Measurements from ENCODE around the gene EZR. TPM values are rescaled to one million over a fixed set of nuclear protein-coding genes. Genes with fewer than 3 reads are reported as not detected.

EZR gene
- total RNA-seq, 1 donor from 2014 or later: 489 TPM

GRCh38 chr6:158739673-158740072 is 79.5 kb downstream of the EZR start:
- Mint-ChIP-seq H3K27me3 (no peaks in the 10 kb centered on the region), H3K27ac (no peak overlapping the region), H3K9me3 (peaks cover 9% of the 10 kb centered on the region), H3K36me3 (ENCODE audit: low read depth) (no peaks in the 10 kb centered on the region), H3K4me1 (no peaks in the 10 kb centered on the region), H3K4me3 (no peak overlapping the region)
- ChIA-PET POLR2A (interaction anchor here (0.6 to 0.7 kb wide), 2 partner anchors 17 to 130 kb away, joined by 3 to 5 read pairs; no protein-coding TSS in a partner anchor), CTCF (no interaction called here)
- no peak for DNase-seq
- no peak for TF ChIP-seq CTCF (IDR thresholded peaks at IDR 0.05)
- intact Hi-C loops (cut with micrococcal nuclease): no loop called here
- no peak for ATAC-seq (ENCODE audit: low read depth)

GRCh38 chr6:158737710-158738615 is 81.2 kb downstream of the EZR start:
- no peak for DNase-seq
- Mint-ChIP-seq H3K9me3 (peaks cover 15% of the 10 kb centered on the region), H3K4me1 (no peaks in the 10 kb centered on the region), H3K4me3 (no peak overlapping the region), H3K36me3 (ENCODE audit: low read depth) (peaks cover 2% of the 10 kb centered on the region), H3K27ac (no peak overlapping the region), H3K27me3 (no peaks in the 10 kb centered on the region)
- ChIA-PET POLR2A (interaction anchor here (0.6 kb wide), 1 partner anchor 15 kb away, joined by 7 read pairs; no protein-coding TSS in a partner anchor), CTCF (no interaction called here)
- no peak for TF ChIP-seq CTCF (IDR thresholded peaks at IDR 0.05)
- ATAC-seq (ENCODE audit: low read depth): no peak
- intact Hi-C loops (cut with micrococcal nuclease): no loop called here

GRCh38 chr6:158737082-158737709 is 82.0 kb downstream of the EZR start:
- Mint-ChIP-seq H3K36me3 (ENCODE audit: low read depth) (peaks cover 2% of the 10 kb centered on the region), H3K9me3 (peaks cover 15% of the 10 kb centered on the region), H3K4me3 (no peak overlapping the region), H3K4me1 (no peaks in the 10 kb centered on the region), H3K27ac (no peak overlapping the region), H3K27me3 (no peaks in the 10 kb centered on the region)
- no peak for DNase-seq
- intact Hi-C loops (cut with micrococcal nuclease): no loop called here
- CTCF ChIA-PET: no interaction called here
- POLR2A ChIA-PET: interaction anchor here (0.7 kb wide), 1 partner anchor 11 kb away, joined by 7 read pairs; no protein-coding TSS in a partner anchor
- no peak for ATAC-seq (ENCODE audit: low read depth)
- no peak for TF ChIP-seq CTCF (IDR thresholded peaks at IDR 0.05)

GRCh38 chr6:158735009-158735408 is 84.2 kb downstream of the EZR start:
- intact Hi-C loops (cut with micrococcal nuclease): no loop called here
- Mint-ChIP-seq H3K4me3 (no peak overlapping the region), H3K27me3 (no peaks in the 10 kb centered on the region), H3K9me3 (peaks cover 15% of the 10 kb centered on the region), H3K36me3 (ENCODE audit: low read depth) (peaks cover 3% of the 10 kb centered on the region), H3K27ac (no peak overlapping the region), H3K4me1 (no peaks in the 10 kb centered on the region)
- TF ChIP-seq CTCF (IDR thresholded peaks at IDR 0.05): no peak
- POLR2A ChIA-PET: no interaction called here
- ATAC-seq (ENCODE audit: low read depth): no peak
- CTCF ChIA-PET: no interaction called here
- no peak for DNase-seq

- H3K36me3 Mint-ChIP-seq (ENCODE audit: low read depth): peaks cover 3% of the 10 kb centered on the region
- intact Hi-C loops (cut with micrococcal nuclease): no loop called here
- no peak for ATAC-seq (ENCODE audit: low read depth)
- H3K27me3 Mint-ChIP-seq: no peaks in the 10 kb centered on the region
- POLR2A ChIA-PET: interaction anchor here (0.6 kb wide), 1 partner anchor 142 kb away, joined by 6 read pairs; no protein-coding TSS in a partner anchor
- H3K4me3 Mint-ChIP-seq: no peak overlapping the region
- CTCF ChIA-PET: interaction anchor here (0.6 to 1.4 kb wide), 2 partner anchors 29 to 263 kb away, joined by 3 read pairs; no protein-coding TSS in a partner anchor
- DNase-seq: no peak
- H3K27ac Mint-ChIP-seq: no peak overlapping the region
- peaks cover 6% of the 10 kb centered on the region for H3K9me3 Mint-ChIP-seq
- H3K4me1 Mint-ChIP-seq: no peaks in the 10 kb centered on the region
- TF ChIP-seq CTCF (IDR thresholded peaks at IDR 0.05): no peak
These were observed 88.6 kb downstream of the EZR start for GRCh38 chr6:158730541-158730907.
